Astrocyte of the spinal cord (primary cell): ENCODE results near the gene RHBDL1.
A peak's percentile ranks its signal among the peaks of the same experiment; 100 is the strongest.

Source experiments
- DNase-seq: peaks from one replicate; pipeline ENCODE4 v3.0.0; 2011; ENCODE audit warnings: low read depth, low spot score
- H3K4me3 ChIP-seq: 2 replicates; pipeline ENCODE4 v1.5.1; 2011; ENCODE audit warnings: low read depth, mild to moderate bottlenecking, low read length, moderate library complexity
- in situ Hi-C: cut with HindIII; loops from 2 replicates; pipeline ENCODE4 v1.10.0; 2017; ENCODE audit warnings: low sequenced_read_pairs
- TF ChIP-seq, protein P1 (sequence below): IDR thresholded peaks from 2 replicates; pipeline ENCODE4 v1.5.1; 2012; ENCODE audit warnings: low read depth, mild to moderate bottlenecking, low read length, inconsistent platforms

Gene RHBDL1

DNA sequence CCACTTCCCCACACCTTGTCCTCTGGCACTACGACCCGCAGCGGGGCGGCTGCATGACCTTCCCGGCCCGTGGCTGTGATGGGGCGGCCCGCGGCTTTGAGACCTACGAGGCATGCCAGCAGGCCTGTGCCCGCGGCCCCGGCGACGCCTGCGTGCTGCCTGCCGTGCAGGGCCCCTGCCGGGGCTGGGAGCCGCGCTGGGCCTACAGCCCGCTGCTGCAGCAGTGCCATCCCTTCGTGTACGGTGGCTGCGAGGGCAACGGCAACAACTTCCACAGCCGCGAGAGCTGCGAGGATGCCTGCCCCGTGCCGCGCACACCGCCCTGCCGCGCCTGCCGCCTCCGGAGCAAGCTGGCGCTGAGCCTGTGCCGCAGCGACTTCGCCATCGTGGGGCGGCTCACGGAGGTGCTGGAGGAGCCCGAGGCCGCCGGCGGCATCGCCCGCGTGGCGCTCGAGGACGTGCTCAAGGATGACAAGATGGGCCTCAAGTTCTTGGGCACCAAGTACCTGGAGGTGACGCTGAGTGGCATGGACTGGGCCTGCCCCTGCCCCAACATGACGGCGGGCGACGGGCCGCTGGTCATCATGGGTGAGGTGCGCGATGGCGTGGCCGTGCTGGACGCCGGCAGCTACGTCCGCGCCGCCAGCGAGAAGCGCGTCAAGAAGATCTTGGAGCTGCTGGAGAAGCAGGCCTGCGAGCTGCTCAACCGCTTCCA lies 42.0 kb upstream of the RHBDL1 start:
- TF ChIP-seq, protein P1, sequence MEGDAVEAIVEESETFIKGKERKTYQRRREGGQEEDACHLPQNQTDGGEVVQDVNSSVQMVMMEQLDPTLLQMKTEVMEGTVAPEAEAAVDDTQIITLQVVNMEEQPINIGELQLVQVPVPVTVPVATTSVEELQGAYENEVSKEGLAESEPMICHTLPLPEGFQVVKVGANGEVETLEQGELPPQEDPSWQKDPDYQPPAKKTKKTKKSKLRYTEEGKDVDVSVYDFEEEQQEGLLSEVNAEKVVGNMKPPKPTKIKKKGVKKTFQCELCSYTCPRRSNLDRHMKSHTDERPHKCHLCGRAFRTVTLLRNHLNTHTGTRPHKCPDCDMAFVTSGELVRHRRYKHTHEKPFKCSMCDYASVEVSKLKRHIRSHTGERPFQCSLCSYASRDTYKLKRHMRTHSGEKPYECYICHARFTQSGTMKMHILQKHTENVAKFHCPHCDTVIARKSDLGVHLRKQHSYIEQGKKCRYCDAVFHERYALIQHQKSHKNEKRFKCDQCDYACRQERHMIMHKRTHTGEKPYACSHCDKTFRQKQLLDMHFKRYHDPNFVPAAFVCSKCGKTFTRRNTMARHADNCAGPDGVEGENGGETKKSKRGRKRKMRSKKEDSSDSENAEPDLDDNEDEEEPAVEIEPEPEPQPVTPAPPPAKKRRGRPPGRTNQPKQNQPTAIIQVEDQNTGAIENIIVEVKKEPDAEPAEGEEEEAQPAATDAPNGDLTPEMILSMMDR = no peak
- in situ Hi-C loops = no loop called here
- no peak for DNase-seq
- H3K4me3 ChIP-seq = no peak overlapping the region

DNA sequence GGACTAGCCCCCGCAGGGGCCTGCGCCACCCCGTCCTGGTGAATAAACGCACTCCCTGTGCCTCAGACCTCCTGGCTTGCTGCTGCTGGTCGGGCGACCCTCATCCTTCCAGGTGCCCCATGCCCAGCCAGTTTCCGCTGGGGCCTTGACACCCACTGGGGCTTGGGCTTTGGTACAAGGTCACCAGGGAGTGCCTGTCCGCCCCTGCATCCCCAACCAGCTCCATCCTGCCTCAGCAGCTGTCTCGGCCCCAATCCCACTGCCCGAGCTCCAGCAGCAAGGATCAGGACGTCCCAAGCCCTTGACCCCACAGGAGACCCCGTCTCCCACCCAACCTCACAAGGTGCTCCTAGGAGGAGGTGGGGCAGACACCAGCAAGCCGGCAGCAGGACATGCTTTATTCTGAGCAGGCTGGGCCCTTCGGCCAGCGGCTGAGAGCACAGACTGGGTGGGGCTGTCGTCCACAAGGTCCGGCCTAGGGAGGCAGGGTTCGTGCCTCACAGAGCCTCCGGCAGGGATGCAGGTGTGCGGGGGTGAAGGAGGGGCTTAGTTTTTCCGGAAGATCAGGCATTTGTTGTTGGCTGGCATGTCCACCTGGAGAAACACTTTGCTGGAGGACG lies 41.3 kb upstream of the RHBDL1 start:
- DNase-seq = no peak
- TF ChIP-seq, protein P1 = no peak
- H3K4me3 ChIP-seq = no peak overlapping the region
- in situ Hi-C loops = no loop called here

DNA sequence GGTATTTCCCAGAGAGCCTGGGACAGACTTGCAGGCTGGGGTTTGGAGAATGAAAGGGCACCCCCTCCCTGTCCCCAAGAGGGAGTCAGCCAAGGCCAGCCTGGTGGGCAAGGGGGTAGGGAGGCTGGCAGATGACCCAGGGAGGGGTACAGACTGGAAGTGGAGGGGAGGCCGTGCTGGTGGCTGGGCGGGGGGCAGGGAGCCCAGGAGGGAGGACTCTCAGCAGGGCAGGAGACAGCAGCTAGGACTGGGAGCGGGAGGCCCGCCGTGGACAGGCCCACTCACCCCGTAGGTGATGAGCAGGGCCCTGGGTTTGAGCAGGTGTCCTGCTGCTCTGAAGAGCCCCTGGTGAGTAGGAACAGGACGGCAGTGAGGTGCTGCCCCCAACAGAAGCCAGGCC lies 40.5 kb upstream of the RHBDL1 start:
- in situ Hi-C loops = no loop called here
- TF ChIP-seq, protein P1 = no peak
- H3K4me3 ChIP-seq = peak overlapping the region; percentile 67
- DNase-seq = no peak

DNA sequence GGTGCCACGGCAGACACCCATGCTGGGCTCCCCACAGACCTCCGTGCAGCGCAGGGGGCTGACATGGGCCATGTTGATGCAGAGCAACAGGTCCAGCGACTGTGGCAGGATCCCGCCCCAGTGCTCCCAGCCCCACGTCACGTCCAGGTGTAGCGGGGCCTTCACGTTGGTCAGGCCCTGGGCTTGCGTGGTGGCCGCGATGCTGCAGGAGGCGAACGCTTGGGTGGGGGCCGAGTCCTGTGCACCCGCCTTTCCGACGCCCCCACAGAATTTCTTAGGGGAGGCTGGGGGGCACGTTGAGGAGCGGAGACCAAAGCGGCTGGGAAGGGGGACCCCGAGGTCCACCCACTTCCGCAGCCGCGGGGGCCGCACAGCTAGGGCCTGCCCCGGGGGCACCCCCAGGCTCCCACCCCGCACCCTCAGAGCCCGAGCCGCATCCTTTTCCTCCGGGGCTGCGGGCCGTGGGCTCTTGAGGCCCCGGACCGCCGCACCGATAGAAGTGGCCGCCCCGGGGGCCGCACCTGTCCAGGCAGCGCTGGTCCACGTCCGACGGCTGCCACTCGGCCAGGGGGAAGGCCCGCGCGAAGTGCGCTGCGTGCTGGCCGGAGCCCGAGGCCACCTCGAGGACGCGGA lies 39.8 kb upstream of the RHBDL1 start:
- H3K4me3 ChIP-seq = peak overlapping the region; percentile 67
- in situ Hi-C loops = no loop called here
- TF ChIP-seq, protein P1 = no peak
- DNase-seq = no peak

DNA sequence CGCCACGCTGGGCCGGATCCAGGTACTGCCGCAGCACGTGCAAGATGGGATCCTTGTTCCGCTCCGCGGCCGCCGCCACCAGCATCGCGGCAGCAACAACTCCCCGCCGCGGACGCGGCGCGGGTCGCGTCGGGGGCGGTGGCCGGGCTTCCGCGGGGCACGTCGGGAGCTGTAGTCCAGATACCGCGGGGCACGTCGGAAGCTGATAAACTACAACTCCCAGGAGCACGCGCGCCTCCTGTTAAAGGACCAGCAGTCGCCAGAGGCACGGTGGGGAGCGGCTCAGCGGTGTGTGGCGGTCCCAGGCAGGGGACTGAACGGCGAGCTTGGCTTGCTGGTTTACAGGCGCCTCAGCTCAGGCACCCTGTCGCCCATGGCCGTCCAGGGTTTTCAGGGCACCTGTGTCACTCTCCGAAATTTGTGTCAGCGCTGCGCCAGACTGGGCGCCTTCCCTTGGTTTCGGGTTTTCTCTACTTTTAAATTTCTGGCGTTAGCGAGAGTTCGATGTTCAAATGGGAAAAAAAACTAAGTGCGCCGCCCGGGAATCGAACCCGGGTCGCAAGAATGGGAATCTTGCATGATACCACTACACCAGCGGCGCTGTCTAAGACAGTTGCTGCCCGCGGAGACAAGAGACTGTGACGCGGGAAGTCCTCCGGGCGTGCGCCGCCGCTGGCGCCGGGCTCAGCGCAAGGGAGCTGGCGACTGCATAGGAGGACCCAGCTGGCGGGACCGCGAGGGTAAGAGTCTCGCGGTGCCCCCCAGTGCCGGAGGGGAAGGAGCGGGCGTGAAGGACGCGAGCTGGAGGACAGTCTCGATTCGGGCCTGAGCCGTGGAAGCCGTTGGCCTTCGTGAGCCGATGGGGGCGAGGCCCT lies 39.0 kb upstream of the RHBDL1 start, which contains the start of gene METTL26:
Gene METTL26, minus strand, starts transcription at position 100 of the 875 bp plus-strand sequence. Its CDS starts 15 bp downstream, at position 85.
- DNase-seq = peak; percentile 95
- TF ChIP-seq, protein P1 = no peak
- in situ Hi-C loops = no loop called here
- H3K4me3 ChIP-seq = peak within 1 kb of the TSS; percentile 67
